Stimulated activated naive CD8-positive, alpha-beta T cell treated with anti-CD3 and anti-CD28 coated beads, Interleukin-15, Interleukin-2, amounts not matched to agents 100 U/mL and 50 U/mL, for 24 hours (primary cell): ENCODE results near the gene CD6.
"Not testable (repeated sequence)": the region's sequence is repeated elsewhere in the genome, so short reads cannot be mapped to it uniquely, and the experiment has no call there.

ENCODE experiments used
- ATAC-seq: fragments of 150-1000 bp; cut with Tn5 transposase; one replicate; pipeline ENCODE4 v1.10.0; 2021
- DNase-seq: peaks from one replicate; pipeline ENCODE4 v3.0.0; 2021

CD6 gene

GRCh38 chr11:61056571-61056970, 85.1 kb downstream of the CD6 start:
- ATAC-seq (no peak), DNase-seq (no peak)

GRCh38 chr11:61056981-61057380, 85.5 kb downstream of the CD6 start:
- ATAC-seq (no peak), DNase-seq (no peak)

DNA sequence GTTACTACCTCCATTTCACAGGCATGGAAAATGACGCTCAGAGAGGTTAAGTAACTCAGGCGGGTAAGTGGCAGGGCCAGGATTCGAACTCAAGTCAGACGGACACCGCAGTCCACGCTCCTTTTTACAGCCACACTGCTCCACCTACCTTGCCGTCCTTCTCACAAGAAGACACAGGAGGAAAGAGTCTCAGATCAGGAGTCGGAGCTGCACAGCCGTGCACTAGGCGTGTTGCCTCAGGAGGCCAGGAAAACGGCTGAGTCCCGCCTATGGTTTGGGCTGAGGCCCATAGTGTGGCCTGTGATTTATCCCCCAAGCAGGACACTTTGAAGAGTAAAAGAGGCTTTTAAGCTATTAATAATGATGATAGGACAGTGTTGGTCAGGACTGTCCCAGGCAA, 86.1 kb downstream of the CD6 start:
- DNase-seq = no peak

DNA sequence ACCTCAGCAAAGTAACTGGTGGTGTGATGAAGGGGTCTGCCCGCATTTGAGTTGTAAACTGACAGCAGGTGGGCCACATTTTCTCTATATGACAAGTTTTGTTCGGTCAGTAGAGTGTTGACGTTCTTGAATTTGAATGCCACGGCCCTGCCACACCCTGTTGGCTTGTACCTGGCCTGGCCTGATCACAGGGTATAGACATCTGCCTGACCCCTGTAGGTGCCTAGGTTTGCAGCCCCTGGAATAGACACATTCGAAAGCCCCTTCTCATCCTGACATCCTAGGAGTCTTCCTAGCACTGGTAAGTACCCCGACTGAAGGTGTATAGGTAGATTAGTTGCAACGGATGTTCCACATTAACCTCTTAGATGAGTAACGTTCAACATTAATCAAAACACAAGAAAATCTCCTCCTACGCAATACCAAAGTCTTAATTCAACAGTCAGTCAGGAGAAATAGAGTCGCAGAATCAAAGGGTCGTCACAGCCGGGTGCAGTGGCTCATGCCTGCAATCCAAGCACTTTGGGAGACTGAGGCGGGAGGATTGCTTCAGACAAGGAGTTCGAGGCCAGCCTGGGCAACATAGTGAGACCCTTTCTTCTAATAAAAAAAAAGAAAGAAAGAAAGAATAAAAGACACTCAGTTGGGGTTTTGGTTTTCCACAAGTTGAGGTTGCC, 87.2 kb downstream of the CD6 start:
- DNase-seq (no peak), ATAC-seq (no peak)

More for the DNA sequence above, 86.1 kb downstream of the CD6 start:
- no peak for ATAC-seq

DNA sequence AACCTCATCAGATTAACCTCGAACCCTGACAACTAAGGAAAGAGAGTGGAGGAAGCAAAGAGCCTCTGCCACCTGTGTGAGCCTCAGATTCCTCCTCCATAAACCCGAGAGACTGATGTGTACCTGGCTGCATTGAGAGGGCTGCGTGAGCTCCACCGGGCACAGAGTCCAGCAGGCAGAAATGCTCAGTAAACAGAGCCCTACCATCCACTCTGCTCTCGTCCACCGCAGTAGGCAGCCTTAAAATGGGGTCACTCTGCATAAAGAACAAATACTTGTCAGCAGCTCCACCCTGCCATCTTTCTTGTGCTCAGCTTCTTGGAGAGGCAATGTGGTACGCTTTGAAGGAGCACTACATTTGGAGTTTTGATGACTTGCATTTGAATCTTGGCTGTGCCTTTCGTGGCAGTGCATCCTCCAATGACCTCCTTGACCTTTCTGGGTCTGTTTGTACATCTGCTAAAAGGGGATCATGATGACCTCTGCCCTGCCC, 87.8 kb downstream of the CD6 start:
- ATAC-seq = no peak

GRCh38 chr11:61061081-61061826, 89.8 kb downstream of the CD6 start:
- ATAC-seq (peak; percentile 90), DNase-seq (peak; percentile 86)

More for the DNA sequence above, 87.8 kb downstream of the CD6 start:
- DNase-seq = no peak

DNA sequence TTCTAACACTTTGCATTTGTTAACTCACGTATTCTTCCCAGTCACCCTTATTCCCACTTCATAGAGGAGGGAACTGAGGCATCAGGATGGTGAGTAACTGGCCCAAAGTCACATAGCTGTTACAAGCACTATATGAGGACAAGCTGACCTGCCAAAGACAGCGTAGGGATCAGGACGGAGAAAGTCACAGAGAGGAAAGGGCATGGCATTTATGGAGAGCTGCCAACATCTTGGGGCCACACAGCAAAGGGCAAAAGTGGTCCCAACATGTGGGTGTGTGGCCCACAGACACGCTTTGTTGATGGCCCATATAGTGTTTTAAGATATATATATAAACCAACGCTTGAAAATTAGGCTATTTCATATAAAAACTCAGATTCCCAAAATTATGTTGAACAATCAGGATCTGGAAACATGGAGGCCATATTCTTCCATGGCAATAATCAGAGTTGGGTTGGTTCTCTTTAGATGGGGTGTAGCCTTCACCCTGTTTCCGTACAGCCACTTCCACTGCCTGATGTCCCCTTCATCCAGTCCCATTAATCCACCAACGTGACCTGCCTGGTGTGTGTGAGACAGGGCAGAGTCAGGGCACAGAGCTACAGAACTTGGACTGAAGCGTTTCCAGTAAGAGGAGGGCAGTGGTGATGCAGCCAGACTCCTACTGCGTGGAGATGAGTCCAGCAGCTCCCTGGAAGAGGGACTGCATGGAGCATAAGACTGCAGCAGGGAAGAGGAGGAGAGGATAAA, 90.9 kb downstream of the CD6 start:
- DNase-seq = no peak
- no peak for ATAC-seq

DNA sequence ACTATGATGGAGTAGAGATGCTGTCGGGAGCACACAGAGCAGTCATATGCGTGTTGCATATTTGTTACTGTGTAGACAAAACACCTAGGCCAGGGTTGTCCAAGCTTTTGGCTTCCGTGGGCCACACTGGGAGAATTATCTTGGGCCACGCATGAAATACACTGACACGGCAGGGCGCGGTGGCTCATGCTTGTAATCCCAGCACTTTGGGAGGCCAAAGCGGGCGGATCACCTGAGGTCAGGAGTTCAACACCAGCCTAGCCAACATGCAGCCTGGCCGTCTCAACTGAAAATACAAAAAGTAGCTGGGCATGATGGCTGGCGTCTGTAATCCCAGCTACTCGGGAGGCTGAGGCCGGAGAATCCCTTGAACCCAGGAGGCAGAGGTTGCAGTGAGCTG, 93.8 kb downstream of the CD6 start:
- ATAC-seq, DNase-seq: not testable (repeated sequence)

DNA sequence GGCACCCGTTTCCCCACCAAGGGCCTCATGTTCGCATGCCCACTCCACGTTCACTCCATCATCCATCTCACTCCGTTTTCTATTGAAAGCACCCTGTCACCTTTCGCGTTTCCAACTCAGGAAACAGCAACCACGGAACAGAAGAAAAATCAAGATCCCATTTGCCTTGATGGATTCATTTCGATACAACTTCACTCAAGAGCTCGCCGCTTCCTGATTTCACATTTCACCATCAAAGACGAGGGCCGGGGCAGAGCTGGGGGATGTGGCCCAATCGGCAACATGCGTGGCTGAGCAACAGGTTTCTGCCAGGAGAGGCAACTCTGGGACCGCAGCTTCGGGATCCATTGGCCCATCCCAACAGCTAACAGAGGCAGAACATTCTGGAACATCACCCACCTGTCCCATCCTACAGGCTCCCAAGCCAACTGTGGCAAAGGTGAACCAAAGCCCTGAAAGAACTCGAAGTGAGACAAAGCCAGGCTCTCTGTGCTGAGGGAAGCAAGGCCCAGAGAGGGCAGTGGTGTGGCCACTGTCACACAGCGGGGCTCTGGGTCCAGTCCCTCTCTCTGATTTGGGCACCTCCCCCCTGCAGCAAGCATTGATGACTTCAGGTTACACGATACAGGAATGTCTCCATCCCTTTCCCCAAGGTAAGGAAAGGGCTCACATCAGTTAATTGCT, 94.6 kb downstream of the CD6 start:
- DNase-seq = peak; percentile 55
- no peak for ATAC-seq

GRCh38 chr11:61066645-61067044, 95.2 kb downstream of the CD6 start:
- DNase-seq (no peak), ATAC-seq (no peak)

DNA sequence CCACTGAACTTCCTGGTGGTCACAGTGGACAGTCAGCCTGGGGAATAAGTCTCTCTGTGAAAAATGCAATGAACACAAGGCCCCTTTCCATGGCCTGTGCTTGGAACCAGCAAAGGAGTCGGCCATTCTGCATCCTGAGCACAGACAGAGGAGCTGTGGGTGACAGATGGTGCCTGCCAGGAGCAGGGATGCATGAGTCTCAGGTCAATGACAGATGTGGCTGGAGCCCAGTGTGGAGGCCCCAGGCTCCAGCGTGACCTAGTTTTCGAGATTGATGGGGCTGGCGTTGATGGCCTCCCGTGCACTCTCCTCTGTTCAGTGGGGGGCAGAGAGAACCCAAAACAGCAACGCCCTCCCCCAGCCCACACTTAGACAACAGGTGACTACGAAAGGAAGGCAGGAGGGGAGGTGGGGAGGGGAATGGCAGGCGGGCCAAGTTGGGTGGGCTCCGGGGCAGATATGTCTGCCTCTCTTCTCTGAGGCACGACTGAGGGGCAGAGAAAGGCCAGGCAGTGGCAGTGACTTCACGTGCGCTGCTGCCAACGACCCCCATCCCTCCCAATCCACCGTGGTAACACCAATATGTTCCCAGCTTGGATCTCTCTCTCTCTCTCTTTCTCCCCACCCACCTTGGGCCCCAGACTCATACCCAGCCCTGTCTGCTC, 96.4 kb downstream of the CD6 start:
- DNase-seq (no peak), ATAC-seq (no peak)

GRCh38 chr11:61068581-61068980, 97.1 kb downstream of the CD6 start:
- DNase-seq (no peak), ATAC-seq (no peak)

DNA sequence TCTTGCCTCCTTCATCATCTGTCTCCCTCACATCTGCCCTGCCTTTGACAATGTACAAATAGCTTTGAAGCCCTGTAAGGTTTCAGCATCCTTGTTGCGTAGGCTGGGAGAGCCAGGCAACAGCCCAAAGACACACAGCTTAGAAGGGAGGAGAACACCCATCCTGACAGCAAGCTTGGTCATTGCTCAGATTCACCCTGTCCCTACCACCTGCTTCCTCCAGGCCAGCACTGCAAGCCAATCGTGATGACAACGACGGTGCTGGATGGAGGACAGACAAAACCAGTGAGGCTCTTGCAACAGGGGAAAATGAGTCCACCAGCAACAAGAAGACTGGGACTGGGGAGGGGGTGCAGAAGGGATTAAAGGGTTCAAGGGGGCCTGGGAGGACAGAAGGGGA, 97.9 kb downstream of the CD6 start:
- ATAC-seq (no peak), DNase-seq (no peak)
